Measurements from ENCODE around the gene LBX2.

LBX2 gene

DNA sequence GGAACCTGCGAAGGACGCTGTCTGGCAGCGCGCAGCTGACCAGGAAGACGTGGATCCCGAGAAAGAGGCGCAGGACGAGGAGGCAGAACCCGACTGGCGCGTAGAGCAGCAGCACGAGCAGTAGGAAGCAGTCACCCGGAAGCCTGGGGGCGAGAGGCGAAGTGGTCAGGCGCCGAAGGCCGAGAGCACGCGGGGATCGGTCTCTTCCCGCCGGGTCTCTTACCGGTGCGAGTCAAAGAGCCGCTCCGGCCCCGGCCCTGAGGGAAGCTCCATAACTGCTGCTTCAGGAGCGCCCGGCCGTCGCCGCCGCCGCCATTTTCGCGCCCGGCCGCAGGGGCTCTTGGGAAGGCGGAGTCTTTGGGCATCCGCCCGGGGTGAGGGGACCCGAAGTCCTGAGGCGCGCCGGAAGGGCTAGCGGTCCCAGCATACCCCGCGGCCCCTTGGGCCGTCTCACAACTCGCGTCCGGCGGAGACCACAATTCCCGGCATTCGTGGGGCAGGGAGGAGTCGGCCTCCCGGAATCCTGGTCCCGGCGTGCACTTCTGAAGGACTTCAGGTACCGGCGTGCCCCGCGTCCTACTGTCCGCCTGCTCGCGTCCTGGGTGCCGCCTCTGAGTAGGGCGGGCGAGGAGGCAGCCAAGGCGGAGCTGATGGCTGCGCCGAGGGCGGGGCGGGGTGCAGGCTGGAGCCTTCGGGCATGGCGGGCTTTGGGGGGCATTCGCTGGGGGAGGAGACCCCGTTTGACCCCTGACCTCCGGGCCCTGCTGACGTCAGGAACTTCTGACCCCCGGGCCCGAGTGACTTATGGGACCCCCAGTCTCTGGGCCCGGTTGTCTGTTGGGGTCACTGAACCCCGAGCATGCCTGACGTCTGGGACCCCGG, 30.2 kb upstream of the LBX2 start, which contains the start of the genes AUP1 and HTRA2:
Gene AUP1 (minus strand): TSS at position 350 of the 882 bp plus-strand sequence. CDS start 77 bp downstream, at position 273.
Gene HTRA2 (plus strand): TSS at position 577 of the 882 bp plus-strand sequence. CDS start 74 bp downstream, at position 651.
- TF ChIP-seq, protein P1, sequence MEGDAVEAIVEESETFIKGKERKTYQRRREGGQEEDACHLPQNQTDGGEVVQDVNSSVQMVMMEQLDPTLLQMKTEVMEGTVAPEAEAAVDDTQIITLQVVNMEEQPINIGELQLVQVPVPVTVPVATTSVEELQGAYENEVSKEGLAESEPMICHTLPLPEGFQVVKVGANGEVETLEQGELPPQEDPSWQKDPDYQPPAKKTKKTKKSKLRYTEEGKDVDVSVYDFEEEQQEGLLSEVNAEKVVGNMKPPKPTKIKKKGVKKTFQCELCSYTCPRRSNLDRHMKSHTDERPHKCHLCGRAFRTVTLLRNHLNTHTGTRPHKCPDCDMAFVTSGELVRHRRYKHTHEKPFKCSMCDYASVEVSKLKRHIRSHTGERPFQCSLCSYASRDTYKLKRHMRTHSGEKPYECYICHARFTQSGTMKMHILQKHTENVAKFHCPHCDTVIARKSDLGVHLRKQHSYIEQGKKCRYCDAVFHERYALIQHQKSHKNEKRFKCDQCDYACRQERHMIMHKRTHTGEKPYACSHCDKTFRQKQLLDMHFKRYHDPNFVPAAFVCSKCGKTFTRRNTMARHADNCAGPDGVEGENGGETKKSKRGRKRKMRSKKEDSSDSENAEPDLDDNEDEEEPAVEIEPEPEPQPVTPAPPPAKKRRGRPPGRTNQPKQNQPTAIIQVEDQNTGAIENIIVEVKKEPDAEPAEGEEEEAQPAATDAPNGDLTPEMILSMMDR (IDR thresholded peaks at IDR 0.05), result peak; percentile 37
- Histone ChIP-seq H3K27ac (peak within 1 kb of the TSS; percentile 94), H3K9me3 (no peaks in the 10 kb centered on the region), H3K27me3 (no peaks in the 10 kb centered on the region), H3K4me3 (ENCODE audit: low read depth in 1 of 2, low read length in 1 of 2) (peak within 1 kb of the TSS; percentile 74 to 97), H3K4me1 (ENCODE audit: control insufficient read depth in 1 of 2, insufficient read depth in 1 of 2, low read depth in 1 of 2, low read length in 1 of 2) (peaks cover 32 to 33% of the 10 kb centered on the region in 2 experiments), H3K36me3 (peaks cover 46% of the 10 kb centered on the region)

DNA sequence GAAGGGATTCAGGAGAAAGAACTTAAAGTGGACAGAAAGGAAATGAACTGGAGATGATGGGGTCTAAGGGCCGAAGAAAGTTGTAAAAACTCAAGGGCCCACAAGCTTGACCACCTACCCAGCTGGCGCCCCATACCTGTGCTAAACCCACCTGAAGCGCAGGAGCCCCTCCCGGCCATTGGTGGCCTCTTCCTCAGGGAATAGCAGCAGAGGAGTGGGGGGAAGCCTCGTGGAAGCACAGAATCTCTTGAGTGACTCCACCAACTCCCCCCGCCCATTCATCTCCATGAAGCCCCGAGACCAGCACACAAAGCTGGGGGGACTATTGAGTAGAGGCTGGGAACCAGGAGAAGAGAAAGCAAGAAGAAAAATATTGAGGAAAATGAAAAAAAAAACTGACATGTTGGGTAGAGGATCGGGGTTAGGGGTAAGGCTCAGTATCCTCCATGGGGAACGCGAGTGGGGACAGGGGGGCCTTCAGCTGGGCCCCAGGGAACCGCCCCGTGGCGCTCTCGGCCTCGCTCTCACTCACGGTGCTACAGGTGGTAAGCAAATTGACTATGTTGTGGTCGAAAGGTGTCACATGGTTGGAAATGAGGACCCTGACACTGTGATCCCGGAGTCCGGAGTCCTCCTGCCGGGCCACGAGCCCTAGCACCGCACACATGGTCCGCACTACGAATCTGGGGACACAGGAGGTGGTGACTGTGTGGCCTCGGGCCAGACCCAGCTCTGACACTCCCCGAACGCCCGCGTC, 29.4 kb upstream of the LBX2 start:
- Histone ChIP-seq H3K27ac (peak overlapping the region; percentile 94), H3K9me3 (no peaks in the 10 kb centered on the region), H3K4me3 (ENCODE audit: low read depth in 1 of 2, low read length in 1 of 2) (peak overlapping the region; percentile 74 to 97), H3K27me3 (no peaks in the 10 kb centered on the region), H3K4me1 (ENCODE audit: control insufficient read depth in 1 of 2, insufficient read depth in 1 of 2, low read depth in 1 of 2, low read length in 1 of 2) (peaks cover 32 to 33% of the 10 kb centered on the region in 2 experiments), H3K36me3 (peaks cover 39% of the 10 kb centered on the region)
- TF ChIP-seq, protein P1 (IDR thresholded peaks at IDR 0.05), result no peak

DNA sequence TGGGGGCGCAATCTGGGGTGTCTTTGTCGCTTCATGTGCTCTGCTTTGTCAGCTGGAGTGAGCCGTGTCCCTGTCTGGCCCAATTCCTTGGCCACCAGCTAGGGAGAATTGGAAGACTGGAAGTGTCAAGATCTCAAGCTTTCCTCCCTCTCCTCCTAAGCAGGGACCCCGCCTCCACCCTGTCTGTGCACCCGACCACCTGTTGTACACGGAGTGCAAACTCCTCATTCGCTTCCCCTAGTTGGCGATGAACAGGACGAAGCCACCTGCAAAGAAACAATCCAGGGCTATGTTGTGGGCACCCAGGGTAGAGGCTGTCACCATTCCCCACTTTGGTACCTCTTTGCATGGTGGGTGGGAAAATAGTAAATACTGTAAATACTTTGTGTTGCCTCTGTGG, 28.3 kb upstream of the LBX2 start:
- Histone ChIP-seq H3K36me3 (peaks cover 29% of the 10 kb centered on the region), H3K4me1 (ENCODE audit: control insufficient read depth in 1 of 2, insufficient read depth in 1 of 2, low read depth in 1 of 2, low read length in 1 of 2) (peaks cover 32 to 33% of the 10 kb centered on the region in 2 experiments), H3K27me3 (peaks cover 7% of the 10 kb centered on the region), H3K27ac (no peak overlapping the region), H3K9me3 (no peaks in the 10 kb centered on the region), H3K4me3 (ENCODE audit: low read depth in 1 of 2, low read length in 1 of 2) (no peak overlapping the region)
- TF ChIP-seq, protein P1 (IDR thresholded peaks at IDR 0.05), result no peak

DNA sequence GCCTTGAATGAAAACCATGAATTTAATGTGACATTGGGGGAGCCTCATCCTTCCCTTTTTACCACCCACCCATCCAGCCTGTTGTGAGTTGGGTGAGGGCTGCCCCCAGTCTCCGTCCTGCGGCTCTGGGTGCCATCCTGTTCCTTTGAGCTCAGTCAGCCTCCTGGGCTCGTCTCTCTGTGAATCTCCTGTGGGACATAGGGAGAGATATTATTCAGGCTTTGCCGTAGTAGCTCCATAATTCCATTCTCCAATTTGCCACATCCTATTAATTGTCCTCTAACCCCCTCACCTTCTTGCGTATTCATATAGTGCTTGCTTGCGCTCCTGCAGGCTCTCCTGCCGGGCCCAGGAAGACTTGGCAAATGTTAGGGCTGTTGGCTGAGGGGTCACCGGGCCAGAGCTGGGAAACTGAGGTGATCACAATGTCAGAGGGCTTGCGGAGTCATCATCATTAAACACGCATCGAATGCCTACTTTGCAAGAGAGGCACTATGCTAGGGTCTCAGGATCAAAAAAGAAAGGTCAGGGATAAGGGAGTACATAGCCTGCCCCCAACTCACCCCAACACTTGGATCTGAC, 27.3 kb upstream of the LBX2 start:
- no peaks in the 10 kb centered on the region for H3K9me3 ChIP-seq
- TF ChIP-seq, protein P1 (IDR thresholded peaks at IDR 0.05), result no peak
- H3K36me3 ChIP-seq, result peaks cover 25% of the 10 kb centered on the region
- peaks cover 17% of the 10 kb centered on the region for H3K27me3 ChIP-seq
- H3K4me3 ChIP-seq (ENCODE audit: low read depth in 1 of 2, low read length in 1 of 2), result no peak overlapping the region
- peak overlapping the region; percentile 26 for H3K27ac ChIP-seq
- peaks cover 31 to 33% of the 10 kb centered on the region in 2 experiments for H3K4me1 ChIP-seq (ENCODE audit: control insufficient read depth in 1 of 2, insufficient read depth in 1 of 2, low read depth in 1 of 2, low read length in 1 of 2)
